K562 (cell line): ENCODE results near the gene DNAI7. TPM values are rescaled to one million over a fixed set of nuclear protein-coding genes. Genes with fewer than 3 reads are reported as not detected.

Experiments
- ARHGAP35 ChIP-seq: fragments of 450-650 bp; IDR thresholded peaks from 2 replicates; pipeline ENCODE4 v1.6.1; 2018; ENCODE audit not compliant: partially characterized antibody
- CEBPG ChIP-seq, 3 experiments: fragments of 200-800 bp in 1 of 3; sonication (Bioruptor generic) in 1 of 3; sonication (generic) in 1 of 3; formaldehyde crosslinking in 1 of 3; IDR thresholded peaks in 2 of 3; conservative IDR thresholded peaks in 1 of 3; 2 replicates each; pipeline versions ENCODE4 v1.6.1 to v1.8.0; 2016 to 2022; ENCODE audit warnings: missing compliant biosample characterization in 2 of 3, missing genetic modification characterization in 2 of 3, mild to moderate bottlenecking in 1 of 3, missing genetic modification reagents in 1 of 3
- CHD7 ChIP-seq: fragments of 200-600 bp; sonication (generic); IDR thresholded peaks from one replicate; pipeline ENCODE4 v1.6.1; 2012; ENCODE audit warnings: mild to moderate bottlenecking, low read depth, low read length, inconsistent platforms
- DACH1 ChIP-seq: fragments of 450-650 bp; IDR thresholded peaks from 2 replicates; pipeline ENCODE4 v1.6.1; 2018; ENCODE audit not compliant: partially characterized antibody
- ILF3 ChIP-seq: fragments of 450-650 bp; IDR thresholded peaks from 2 replicates; pipeline ENCODE4 v1.6.1; 2018; ENCODE audit warnings: antibody characterized with exemption, mild to moderate bottlenecking, moderate library complexity, borderline replicate concordance
- JUN ChIP-seq, 2 experiments: sonication (generic) in 1 of 2; formaldehyde crosslinking in 1 of 2; IDR thresholded peaks; 2 replicates each; pipeline versions ENCODE4 v1.6.1 to v1.8.0; 2012 to 2022; ENCODE audit warnings: borderline replicate concordance in 2 of 2, mild to moderate bottlenecking in 2 of 2, improper control_type of control experiment in 1 of 2, low read depth in 1 of 2, low read length in 1 of 2, missing genetic modification reagents in 1 of 2
- KAT8 ChIP-seq: fragments of 450-650 bp; IDR thresholded peaks from 2 replicates; pipeline ENCODE4 v1.6.1; 2016; ENCODE audit warnings: low read depth, mild to moderate bottlenecking
- MAFG ChIP-seq: fragments of 450-650 bp; conservative IDR thresholded peaks from 2 replicates; pipeline ENCODE4 v1.6.1; 2016; ENCODE audit warnings: missing genetic modification characterization, missing compliant biosample characterization
- RBM15 ChIP-seq: fragments of 200-400 bp; formaldehyde crosslinking; IDR thresholded peaks from 2 replicates; pipeline ENCODE4 v1.6.1; 2018; ENCODE audit warnings: mild to moderate bottlenecking, low read length, moderate library complexity; ENCODE audit not compliant: insufficient read depth
- SP1 ChIP-seq: sonication (generic); formaldehyde crosslinking; IDR thresholded peaks from 2 replicates; pipeline ENCODE4 v1.8.1; 2022; ENCODE audit warnings: mild to moderate bottlenecking, missing genetic modification reagents
- SRSF9 ChIP-seq: fragments of 200-400 bp; formaldehyde crosslinking; IDR thresholded peaks from 2 replicates; pipeline ENCODE4 v1.6.1; 2017; ENCODE audit warnings: low read depth, low read length, borderline replicate concordance
- ZC3H4 ChIP-seq: sonication (generic); formaldehyde crosslinking; IDR thresholded peaks from 2 replicates; pipeline ENCODE4 v1.9.0; 2021; ENCODE audit warnings: missing genetic modification reagents, borderline replicate concordance
- ZNF655 ChIP-seq: fragments of 250-450 bp; sonication (Bioruptor Pico); IDR thresholded peaks from 2 replicates; pipeline ENCODE4 v1.5.0; 2021
- polyA plus RNA-seq, 8 experiments: library from polyadenylated mRNA; depleted of rRNA in 4 of 8; stranded (reverse) in 5 of 8; unstranded in 3 of 8; fragments of >200 nt; fragmentation: Nextera tagmentation in 2 of 8; fragmentation: Illumina TruSeq in 1 of 8; extraction: Ambion mirVana in 2 of 8; extraction: Trizol in 1 of 8; gene quantifications; 2 replicates each; pipeline versions ENCODE4 v1.2.1 to v1.2.3, GENCODE V29; 2011 to 2014; ENCODE audit warnings: inconsistent platforms in 1 of 8, missing spikeins in 1 of 8
- total RNA-seq, 7 experiments: library from RNA; depleted of rRNA in 6 of 7; stranded (reverse); fragments of >200 nt in 6 of 7; fragmentation: Illumina TruSeq in 2 of 7; extraction: Trizol in 2 of 7; gene quantifications; 2 replicates each; pipeline versions ENCODE4 v1.2.1 to v1.2.3, GENCODE V29; 2011 to 2021; ENCODE audit warnings: low replicate concordance in 1 of 7

DNAI7 gene
- total and polyA plus RNA-seq, 9 of the 15 experiments (the other 6 are each of a cell fraction or from before 2014, with no cell fraction given) = 0.06 to 0.76 (median 0.17) TPM; not detected in 1

DNA sequence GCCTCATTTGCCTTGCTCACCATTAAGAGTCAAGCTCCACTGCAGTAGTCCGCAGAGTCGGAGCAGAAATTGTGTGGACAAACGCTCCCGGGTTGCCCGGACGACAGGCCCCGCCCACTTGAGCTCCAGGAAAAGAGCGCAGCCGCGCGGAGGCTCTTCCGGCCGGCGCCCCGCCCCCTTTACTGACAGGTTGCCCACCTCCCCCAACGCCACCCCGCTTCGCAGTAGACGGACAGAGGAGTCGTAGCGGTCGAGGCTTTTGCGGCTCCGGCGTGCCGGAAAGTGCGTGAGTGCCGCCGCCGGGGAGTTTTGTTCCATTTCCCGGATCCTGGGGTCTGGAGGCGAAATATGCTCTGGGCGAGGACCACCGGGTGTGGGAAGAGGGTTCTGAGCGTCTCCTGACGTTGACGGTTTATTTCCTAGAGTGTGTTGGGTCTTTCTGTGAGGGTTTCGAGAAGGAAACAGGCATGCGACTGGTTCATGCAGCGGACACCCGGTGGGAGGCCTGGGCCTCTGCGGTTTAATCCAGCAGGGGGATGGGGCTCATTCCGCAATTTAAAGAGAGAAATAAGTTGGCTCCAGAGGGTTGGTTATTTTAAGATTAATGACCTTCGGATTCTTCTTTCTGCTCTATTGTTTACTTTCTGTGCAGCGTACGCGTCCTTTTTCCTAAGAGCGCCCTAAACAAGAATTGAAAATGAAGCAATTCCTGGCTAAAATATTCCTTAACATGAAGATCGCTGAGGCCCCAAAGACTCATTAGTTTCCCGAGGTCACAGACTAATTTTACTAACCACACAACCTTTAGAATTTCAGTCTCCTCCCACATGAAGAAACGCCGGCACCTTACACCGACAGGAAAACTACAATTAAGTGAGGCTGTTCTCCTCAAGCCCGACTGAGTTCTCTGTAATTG, at the start of gene DNAI7, which contains the start of gene ETFRF1 (continued):
- TF ChIP-seq CEBPG (CRISPR knock-in tag; IDR thresholded peaks at IDR 0.05) = no peak
- TF ChIP-seq CEBPG (tag; conservative IDR thresholded peaks at IDR 0.05 in 1 of 2, IDR thresholded peaks at IDR 0.05 in 1 of 2) = no peak; a peak in 1 of 4 replicates
- no peak for TF ChIP-seq ZC3H4
- no peak for TF ChIP-seq ZNF655
- TF ChIP-seq KAT8 = no peak
- TF ChIP-seq MAFG = no peak
- TF ChIP-seq ILF3 = no peak
- no peak for TF ChIP-seq ARHGAP35
- TF ChIP-seq DACH1 = no peak
- TF ChIP-seq SP1 (CRISPR knock-in tag) = peak; percentile 61; the same call in 1 of the 2 replicates
- TF ChIP-seq SRSF9 = no peak
- TF ChIP-seq RBM15 = no peak
- TF ChIP-seq JUN (IDR thresholded peaks at IDR 0.05; ENCODE audit: borderline replicate concordance, low read depth, low read length) = no peak
- no peak for TF ChIP-seq JUN (CRISPR knock-in tag; IDR thresholded peaks at IDR 0.05; ENCODE audit: borderline replicate concordance)
- no peak for TF ChIP-seq CHD7
